GM12878 (cell line): Measurements from ENCODE around the gene FOXD1. TPM values are rescaled to one million over a fixed set of nuclear protein-coding genes. Genes with fewer than 3 reads are reported as not detected.
"Not testable (repeated sequence)": the region's sequence is repeated elsewhere in the genome, so short reads cannot be mapped to it uniquely, and the experiment has no call there.

ENCODE experiments used
- ATAC-seq: fragments of 200-7000 bp; cut with Tn5 transposase; 3 replicates; pipeline ENCODE4 v1.9.1; 2020; ENCODE audit warnings: mild to moderate bottlenecking, moderate library complexity
- BruUV-seq: library from RNA; stranded (reverse); fragments of 400-500 nt; replicated peaks from 2 replicates; lab custom pipeline; 2021; lab: Mats Ljungman, UMichigan
- CTCF ChIA-PET: fragments of 300-600 bp; sonication (Branson Sonifier 250); formaldehyde crosslinking; extraction: SDS; loops from one replicate; lab custom pipeline; 2021; ENCODE audit warnings: inconsistent platforms; lab: Yijun Ruan, JAX
- POLR2A ChIA-PET: fragments of 350-600 bp; formaldehyde crosslinking; extraction: SDS; loops from one replicate; lab custom pipeline; 2021; ENCODE audit warnings: inconsistent platforms; lab: Charles Lee
- RAD21 ChIA-PET: fragments of 300-600 bp; sonication (Branson Sonifier 250); formaldehyde crosslinking; loops from one replicate; lab custom pipeline; 2023; ENCODE audit warnings: antibody characterized with exemption; ENCODE audit not compliant: unreplicated experiment; lab: Charles Lee
- SMC1A ChIA-PET: fragments of 300-600 bp; sonication (Branson Sonifier 250); formaldehyde crosslinking; loops from one replicate; lab custom pipeline; 2023; ENCODE audit not compliant: unreplicated experiment, uncharacterized antibody; lab: Charles Lee
- DNase-seq: peaks from one replicate; pipeline ENCODE4 v3.0.0-alpha.2; 2011; ENCODE audit warnings: low read depth, low spot score
- FAIRE-seq: peaks from 3 replicates; lab custom pipeline; 2011; peaks lifted over from hg19 to GRCh38; lab: Jason Lieb, UNC
- H2AFZ ChIP-seq: 2 replicates; pipeline ENCODE4 v1.6.0; 2011; ENCODE audit warnings: low read depth, low read length, control low read depth; ENCODE audit not compliant: control insufficient read depth
- H3K27ac ChIP-seq: 2 replicates; pipeline ENCODE4 v1.5.1; 2011; ENCODE audit warnings: control low read depth; ENCODE audit not compliant: control insufficient read depth, insufficient read depth
- H3K27me3 ChIP-seq, 2 experiments: replicated peaks in 1 of 2; 2 replicates each; pipeline versions ENCODE4 v1.6.0 to v1.6.1; 2011; ENCODE audit warnings: low read length in 1 of 2; ENCODE audit not compliant: control insufficient read depth in 2 of 2, insufficient read depth in 2 of 2
- H3K36me3 ChIP-seq, 2 experiments: 2 replicates each; pipeline ENCODE4 v1.5.1; 2011; ENCODE audit warnings: low read length in 1 of 2; ENCODE audit not compliant: control insufficient read depth in 2 of 2, insufficient read depth in 2 of 2
- H3K4me1 ChIP-seq: 2 replicates; pipeline ENCODE4 v1.6.1; 2011; ENCODE audit warnings: mild to moderate bottlenecking, low read length, moderate library complexity, mixed read lengths; ENCODE audit not compliant: control insufficient read depth, insufficient read depth
- H3K4me2 ChIP-seq: 2 replicates; pipeline ENCODE4 v1.6.0; 2011; ENCODE audit warnings: control low read depth; ENCODE audit not compliant: control insufficient read depth, insufficient read depth
- H3K4me3 ChIP-seq: fragments of 200-600 bp; sonication (generic); 2 replicates; pipeline ENCODE4 v1.5.1; 2016
- H3K79me2 ChIP-seq: 2 replicates; pipeline ENCODE4 v1.6.0; 2011; ENCODE audit warnings: low read length; ENCODE audit not compliant: control insufficient read depth, insufficient read depth
- H3K9ac ChIP-seq: 2 replicates; pipeline ENCODE4 v1.8.0; 2011; ENCODE audit warnings: low read length, control low read depth, mixed read lengths; ENCODE audit not compliant: control insufficient read depth, insufficient read depth
- H3K9me3 ChIP-seq: replicated peaks from 3 replicates; pipeline ENCODE4 v1.5.1; 2011; ENCODE audit warnings: mild to moderate bottlenecking, low read length; ENCODE audit not compliant: control insufficient read depth, insufficient read depth
- H4K20me1 ChIP-seq: 2 replicates; pipeline ENCODE4 v1.6.0; 2011; ENCODE audit not compliant: control insufficient read depth, insufficient read depth
- BMI1 ChIP-seq: fragments of 450-650 bp; IDR thresholded peaks from 2 replicates; pipeline ENCODE4 v1.6.1; 2016; ENCODE audit warnings: mild to moderate bottlenecking, moderate library complexity, borderline replicate concordance
- NFYB ChIP-seq: IDR thresholded peaks from 2 replicates; pipeline ENCODE4 v1.6.1; 2011; ENCODE audit warnings: low read depth, mild to moderate bottlenecking, low read length, improper control_type of control experiment, moderate library complexity; ENCODE audit not compliant: insufficient read depth
- RELA ChIP-seq: fragments of 450-650 bp; IDR thresholded peaks from 2 replicates; pipeline ENCODE4 v1.8.0; 2014; ENCODE audit warnings: borderline replicate concordance; ENCODE audit not compliant: partially characterized antibody
- WGBS: methylation state at CpG from one replicate; pipeline ENCODE4 v1.1.6; 2016; ENCODE audit warnings: low lambda C conversion rate; ENCODE audit not compliant: insufficient replicate concordance, insufficient coverage; ENCODE audit errors: missing lambda C conversion rate; 5-methylcytosine and 5-hydroxymethylcytosine counted together
- in situ Hi-C: fragments of 300-500 bp; cut with MboI; formaldehyde crosslinking; loops from 9 replicates; pipeline ENCODE4 v1.14.3; 2018; ENCODE audit warnings: mixed read lengths
- intact Hi-C: fragments of 100-400 bp; cut with micrococcal nuclease; formaldehyde crosslinking; loops from one replicate; pipeline ENCODE4 v1.14.2; 2022; ENCODE audit not compliant: unreplicated experiment
- polyA plus RNA-seq, 11 experiments: library from polyadenylated mRNA; depleted of rRNA in 4 of 11; unstranded in 6 of 11; stranded (reverse) in 5 of 11; fragments of >200 nt; fragmentation: Nextera tagmentation in 4 of 11; fragmentation: Illumina TruSeq in 1 of 11; extraction: Ambion mirVana in 4 of 11; extraction: Trizol in 1 of 11; gene quantifications; 1 replicate in 1 of 11; 2 replicates in 10 of 11; pipeline versions ENCODE4 v1.2.1 to v1.2.3, GENCODE V29; 2011 to 2016; ENCODE audit warnings: inconsistent platforms in 2 of 11, missing spikeins in 2 of 11, low read depth in 1 of 11
- total RNA-seq, 4 experiments: library from RNA; depleted of rRNA in 3 of 4; stranded (reverse); fragments of >200 nt in 3 of 4; fragmentation: Illumina TruSeq in 1 of 4; extraction: Trizol in 1 of 4; gene quantifications; 2 replicates each; pipeline versions ENCODE4 v1.2.1 to v1.2.3, GENCODE V29; 2013 to 2021

The FOXD1 gene
- total and polyA plus RNA-seq, 10 of the 15 experiments (the other 5 are each of a cell fraction or from before 2014, with no cell fraction given) = not detected

GRCh38 chr5:73411936-73412596 is 36.5 kb downstream of the FOXD1 start:
- Histone ChIP-seq H3K9me3 (no peaks in the 10 kb centered on the region), H3K4me3 (no peak overlapping the region), H3K27me3 (peaks cover 0 to 1% of the 10 kb centered on the region in 2 experiments; a peak in 2 of 4 replicates), H3K9ac (no peak overlapping the region), H3K36me3 (no peaks in the 10 kb centered on the region), H3K27ac (no peak overlapping the region), H3K4me1 (no peaks in the 10 kb centered on the region), H3K4me2 (no peak overlapping the region), H2AFZ (no peak overlapping the region), H4K20me1 (no peaks in the 10 kb centered on the region), H3K79me2 (no peaks in the 10 kb centered on the region)
- no TSS peak for BruUV-seq
- FAIRE-seq (no peak), DNase-seq (no peak), ATAC-seq (no peak)
- ChIA-PET RAD21 (no interaction called here), POLR2A (no interaction called here), SMC1A (no interaction called here), CTCF (interaction anchor here (0.8 kb wide), 1 partner anchor 10 kb away, joined by 4 read pairs; no protein-coding TSS in a partner anchor)
- intact Hi-C loops = no loop called here
- in situ Hi-C loops = no loop called here
- WGBS = 19% methylated on average over 5 of the region's 5 CpGs
- no peak for TF ChIP-seq RELA
- TF ChIP-seq NFYB = no peak
- TF ChIP-seq BMI1 = no peak

DNA sequence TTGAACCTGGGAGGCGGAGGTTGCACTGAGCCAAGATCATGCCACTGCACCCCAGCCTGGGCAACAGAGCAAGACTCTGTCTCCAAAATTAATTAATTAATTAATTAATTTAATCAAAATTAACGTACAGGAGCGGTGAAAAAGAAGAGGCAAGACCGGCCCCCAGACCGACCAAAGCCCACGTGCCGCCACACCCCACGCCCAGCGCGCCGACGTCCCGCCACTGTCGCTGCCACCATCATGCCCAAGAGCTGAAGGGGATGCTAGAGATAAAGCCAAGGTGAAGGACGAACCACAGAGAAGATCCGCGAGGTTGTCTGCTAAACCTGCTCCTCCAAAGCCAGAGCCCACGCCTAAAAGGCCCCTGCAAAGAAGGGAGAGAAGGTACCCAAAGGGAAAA is 38.6 kb downstream of the FOXD1 start:
- BruUV-seq, SMC1A ChIA-PET: not testable (repeated sequence)

More for the DNA sequence above, 38.6 kb downstream of the FOXD1 start:
- H4K20me1 ChIP-seq, H2AFZ ChIP-seq, H3K36me3 ChIP-seq, H3K27ac ChIP-seq, H3K27me3 ChIP-seq, FAIRE-seq, H3K4me3 ChIP-seq, H3K4me2 ChIP-seq, in situ Hi-C loops, ATAC-seq, H3K9ac ChIP-seq, H3K9me3 ChIP-seq, CTCF ChIA-PET, RAD21 ChIA-PET, POLR2A ChIA-PET, DNase-seq, H3K4me1 ChIP-seq, H3K79me2 ChIP-seq, intact Hi-C loops: not testable (repeated sequence)
- WGBS = 91% methylated on average over 17 of the region's 18 CpGs
